Muscle of leg (tissue), 16 donors: ENCODE data around the gene SLC26A5. TPM values are rescaled to one million over a fixed set of nuclear protein-coding genes. Genes with fewer than 3 reads are reported as not detected.
A peak's percentile ranks its signal among the peaks of the same experiment; 100 is the strongest.
"Not testable (repeated sequence)": the region's sequence is repeated elsewhere in the genome, so short reads cannot be mapped to it uniquely, and the experiment has no call there.

Source experiments
- DNase-seq: peaks from one replicate; pipeline ENCODE4 v3.0.0; 2013
- H3K27ac ChIP-seq: one replicate; pipeline ENCODE4 v1.5.1; 2013; ENCODE audit warnings: mild to moderate bottlenecking, low read length, control low read depth
- H3K27me3 ChIP-seq: one replicate; pipeline ENCODE4 v1.6.1; 2013; ENCODE audit warnings: low read length; ENCODE audit not compliant: control insufficient read depth, insufficient read depth
- H3K36me3 ChIP-seq: one replicate; pipeline ENCODE4 v1.6.1; 2013; ENCODE audit warnings: low read length; ENCODE audit not compliant: control insufficient read depth, insufficient read depth
- H3K4me1 ChIP-seq: one replicate; pipeline ENCODE4 v1.6.1; 2013; ENCODE audit warnings: low read length; ENCODE audit not compliant: control insufficient read depth, insufficient read depth
- H3K4me3 ChIP-seq: one replicate; pipeline ENCODE4 v1.5.1; 2013; ENCODE audit warnings: low read length, control low read depth
- H3K9me3 ChIP-seq: replicated peaks from 2 replicates; pipeline ENCODE4 v1.6.1; 2013; ENCODE audit warnings: low read depth, low read length; ENCODE audit not compliant: control insufficient read depth
- WGBS: methylation state at CpG from one replicate; pipeline ENCODE4 v1.1.5; 2013; ENCODE audit warnings: missing lambda C conversion rate; ENCODE audit not compliant: insufficient coverage; 5-methylcytosine and 5-hydroxymethylcytosine counted together
- long read RNA-seq, 11 donors: transcript quantifications; one replicate each; lab custom pipeline, GENCODE V29; 2026
- polyA plus RNA-seq, 8 donors: library from polyadenylated mRNA; unstranded; fragments of 120-200 nt; gene quantifications; one replicate each; pipeline versions ENCODE4 v1.2.1 to v1.2.3, GENCODE V29; 2013; ENCODE audit warnings: inconsistent platforms in 1 of 8, low replicate concordance in 1 of 8; ENCODE audit not compliant: insufficient read length in 8 of 8, insufficient read depth in 1 of 8
- total RNA-seq: library from RNA; stranded (reverse); fragments of 120-200 nt; gene quantifications from one replicate; pipeline ENCODE4 v1.2.4, GENCODE V29; 2013

SLC26A5 gene, protein sequence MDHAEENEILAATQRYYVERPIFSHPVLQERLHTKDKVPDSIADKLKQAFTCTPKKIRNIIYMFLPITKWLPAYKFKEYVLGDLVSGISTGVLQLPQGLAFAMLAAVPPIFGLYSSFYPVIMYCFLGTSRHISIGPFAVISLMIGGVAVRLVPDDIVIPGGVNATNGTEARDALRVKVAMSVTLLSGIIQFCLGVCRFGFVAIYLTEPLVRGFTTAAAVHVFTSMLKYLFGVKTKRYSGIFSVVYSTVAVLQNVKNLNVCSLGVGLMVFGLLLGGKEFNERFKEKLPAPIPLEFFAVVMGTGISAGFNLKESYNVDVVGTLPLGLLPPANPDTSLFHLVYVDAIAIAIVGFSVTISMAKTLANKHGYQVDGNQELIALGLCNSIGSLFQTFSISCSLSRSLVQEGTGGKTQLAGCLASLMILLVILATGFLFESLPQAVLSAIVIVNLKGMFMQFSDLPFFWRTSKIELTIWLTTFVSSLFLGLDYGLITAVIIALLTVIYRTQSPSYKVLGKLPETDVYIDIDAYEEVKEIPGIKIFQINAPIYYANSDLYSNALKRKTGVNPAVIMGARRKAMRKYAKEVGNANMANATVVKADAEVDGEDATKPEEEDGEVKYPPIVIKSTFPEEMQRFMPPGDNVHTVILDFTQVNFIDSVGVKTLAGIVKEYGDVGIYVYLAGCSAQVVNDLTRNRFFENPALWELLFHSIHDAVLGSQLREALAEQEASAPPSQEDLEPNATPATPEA
- not detected for total RNA-seq
- polyA plus RNA-seq: under 1 TPM in 6 of 8 donors, not detected in 2; 0.12 to 0.31 (median 0.18) TPM
- long read RNA-seq, donor 1: 0 reads
- long read RNA-seq, donor 2: 0 reads
- long read RNA-seq, donor 3: 0 reads
- long read RNA-seq, donor 4: 0 reads
- long read RNA-seq, donor 5: 0 reads
- long read RNA-seq, donor 6: 0 reads
- long read RNA-seq, donor 7: 0 reads
- long read RNA-seq, donor 8: 0 reads
- long read RNA-seq, donor 9: 0 reads
- long read RNA-seq, donor 10, partial matches to known transcripts: 184 of 184 reads
- long read RNA-seq, donor 10, other reads (novel, unspliced or antisense): 0 of 184 reads
- long read RNA-seq, donor 11: 0 reads

DNA sequence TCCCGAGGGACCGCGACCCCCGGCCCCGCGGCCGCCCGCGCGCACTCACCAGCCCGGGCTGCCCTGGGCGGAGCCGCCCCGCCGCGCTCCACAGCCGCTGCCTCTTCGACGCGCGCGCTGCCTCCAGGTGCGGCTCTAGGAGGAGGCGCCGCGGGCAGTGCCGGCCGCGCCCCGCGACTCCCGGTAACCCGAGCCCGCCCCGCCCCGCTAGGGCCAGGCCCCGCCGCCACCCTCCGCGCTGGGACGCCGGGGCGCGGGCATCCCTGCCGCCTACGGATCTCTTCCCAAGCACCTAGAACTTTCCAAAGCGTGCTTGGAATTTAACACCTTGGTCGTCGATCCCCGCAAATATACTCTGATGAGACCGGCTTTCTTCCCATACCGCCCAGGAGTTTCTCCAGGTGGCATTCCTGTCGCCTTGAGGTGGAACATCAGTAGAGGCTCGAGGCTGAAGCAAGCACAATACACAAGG lies at the start of gene SLC26A5:
SLC26A5 (minus strand) TSS at position 159 of the 472 bp plus-strand sequence. CDS start 24,693 bp downstream, outside the sequence.
- Histone ChIP-seq H3K27me3 (peaks cover 32% of the 10 kb centered on the region), H3K9me3 (no peaks in the 10 kb centered on the region), H3K4me1 (peaks cover 9% of the 10 kb centered on the region), H3K36me3 (no peaks in the 10 kb centered on the region), H3K4me3 (peak within 1 kb of the TSS; percentile 10), H3K27ac (no peak within 1 kb of the TSS)
- under 1% methylated on average over 52 of the region's 54 CpGs for WGBS
- no peak for DNase-seq

DNA sequence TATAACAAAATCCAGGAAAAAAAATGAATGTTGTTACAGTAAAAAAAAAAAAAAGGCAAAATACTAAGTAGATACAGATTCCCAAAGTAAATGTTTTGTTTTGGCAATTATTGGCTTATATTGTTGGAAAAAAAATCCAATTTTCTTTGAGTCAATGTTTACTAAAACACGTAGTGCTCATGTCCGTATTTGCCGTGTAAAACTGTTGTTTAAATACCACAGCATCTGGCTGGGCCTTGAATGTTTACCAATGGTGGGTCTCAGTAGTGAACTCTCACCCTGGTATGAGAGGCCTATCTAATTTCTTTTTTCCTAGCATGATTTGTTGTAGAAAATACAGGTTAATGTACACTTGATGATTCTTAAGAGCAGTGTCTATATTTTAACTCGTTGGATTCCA lies 41.4 kb upstream of the SLC26A5 start:
- Histone ChIP-seq H3K4me3 (no peak overlapping the region), H3K36me3 (no peaks in the 10 kb centered on the region), H3K27me3 (no peaks in the 10 kb centered on the region), H3K9me3 (no peaks in the 10 kb centered on the region), H3K4me1 (no peaks in the 10 kb centered on the region), H3K27ac (no peak overlapping the region)
- no peak for DNase-seq
- 100% methylated on average over 3 of the region's 4 CpGs for WGBS

DNA sequence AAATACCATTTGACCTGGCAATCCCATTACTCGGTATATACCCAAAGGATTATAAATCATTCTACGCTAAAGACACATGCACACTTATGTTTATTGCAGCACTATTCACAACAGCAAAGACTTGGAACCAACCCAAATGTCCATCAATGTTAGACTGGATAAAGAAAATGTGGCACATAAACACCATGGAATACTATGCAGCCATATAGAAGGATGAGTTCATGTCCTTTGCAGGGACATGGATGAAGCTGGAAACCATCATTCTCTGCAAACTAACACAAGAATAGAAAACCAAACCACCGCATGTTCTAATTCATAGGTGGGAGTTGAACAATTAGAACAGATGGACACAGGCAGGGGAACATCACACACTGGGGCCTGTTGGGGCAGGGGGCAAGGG lies 40.9 kb upstream of the SLC26A5 start:
- not testable (repeated sequence) for H3K4me1 ChIP-seq, H3K36me3 ChIP-seq, H3K4me3 ChIP-seq, H3K27me3 ChIP-seq, DNase-seq, H3K27ac ChIP-seq, H3K9me3 ChIP-seq
- WGBS: no CpG with 5 or more reads among the region's 3 CpGs

DNA sequence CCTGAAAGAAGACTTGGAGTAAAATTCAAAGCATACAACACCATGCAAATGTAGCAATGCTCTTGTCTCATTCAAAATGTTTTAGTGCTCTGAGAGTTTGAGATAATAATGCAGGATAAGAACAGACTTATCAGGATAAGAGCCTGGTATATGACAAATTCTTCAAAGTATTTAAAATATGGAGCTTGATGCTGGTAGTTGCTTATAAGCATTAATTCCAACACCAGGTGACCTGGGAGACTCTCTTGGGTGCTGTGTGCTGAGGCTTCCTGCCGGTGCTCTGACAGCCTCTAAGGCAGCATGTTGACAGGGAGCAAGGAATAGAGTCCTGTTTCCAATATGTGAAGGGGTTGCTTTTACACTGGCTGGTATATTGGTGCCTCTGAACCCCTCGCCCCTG lies 34.8 kb upstream of the SLC26A5 start:
- Histone ChIP-seq H3K4me3 (no peak overlapping the region), H3K27ac (no peak overlapping the region), H3K4me1 (no peaks in the 10 kb centered on the region), H3K36me3 (no peaks in the 10 kb centered on the region), H3K27me3 (no peaks in the 10 kb centered on the region), H3K9me3 (no peaks in the 10 kb centered on the region)
- DNase-seq: no peak
- no CpG with 5 or more reads among the region's 2 CpGs for WGBS

DNA sequence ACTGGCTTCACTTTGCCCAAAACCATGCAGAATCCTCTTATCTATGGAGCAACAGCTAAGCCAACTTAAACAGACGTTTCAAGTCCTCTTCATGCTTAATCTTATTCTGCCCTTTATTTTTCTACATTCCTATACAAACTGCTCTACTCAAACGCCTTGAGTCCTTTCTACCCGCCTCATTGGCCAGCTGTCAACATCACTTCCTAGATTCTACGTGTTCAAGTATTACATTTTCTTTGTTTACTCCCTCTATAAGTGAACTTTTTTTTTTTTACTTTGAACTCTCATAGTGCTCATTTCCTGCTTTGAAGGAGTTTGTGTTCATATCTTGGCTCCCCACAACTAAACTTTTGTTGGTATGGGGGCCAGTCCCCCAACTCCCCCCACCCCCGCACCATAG lies 28.9 kb upstream of the SLC26A5 start:
- H3K4me3 ChIP-seq: no peak overlapping the region
- 46% methylated on average over 3 of the region's 5 CpGs for WGBS
- no peak for DNase-seq
- no peak overlapping the region for H3K27ac ChIP-seq
- no peaks in the 10 kb centered on the region for H3K36me3 ChIP-seq
- H3K4me1 ChIP-seq: no peaks in the 10 kb centered on the region
- no peaks in the 10 kb centered on the region for H3K27me3 ChIP-seq
- no peaks in the 10 kb centered on the region for H3K9me3 ChIP-seq

DNA sequence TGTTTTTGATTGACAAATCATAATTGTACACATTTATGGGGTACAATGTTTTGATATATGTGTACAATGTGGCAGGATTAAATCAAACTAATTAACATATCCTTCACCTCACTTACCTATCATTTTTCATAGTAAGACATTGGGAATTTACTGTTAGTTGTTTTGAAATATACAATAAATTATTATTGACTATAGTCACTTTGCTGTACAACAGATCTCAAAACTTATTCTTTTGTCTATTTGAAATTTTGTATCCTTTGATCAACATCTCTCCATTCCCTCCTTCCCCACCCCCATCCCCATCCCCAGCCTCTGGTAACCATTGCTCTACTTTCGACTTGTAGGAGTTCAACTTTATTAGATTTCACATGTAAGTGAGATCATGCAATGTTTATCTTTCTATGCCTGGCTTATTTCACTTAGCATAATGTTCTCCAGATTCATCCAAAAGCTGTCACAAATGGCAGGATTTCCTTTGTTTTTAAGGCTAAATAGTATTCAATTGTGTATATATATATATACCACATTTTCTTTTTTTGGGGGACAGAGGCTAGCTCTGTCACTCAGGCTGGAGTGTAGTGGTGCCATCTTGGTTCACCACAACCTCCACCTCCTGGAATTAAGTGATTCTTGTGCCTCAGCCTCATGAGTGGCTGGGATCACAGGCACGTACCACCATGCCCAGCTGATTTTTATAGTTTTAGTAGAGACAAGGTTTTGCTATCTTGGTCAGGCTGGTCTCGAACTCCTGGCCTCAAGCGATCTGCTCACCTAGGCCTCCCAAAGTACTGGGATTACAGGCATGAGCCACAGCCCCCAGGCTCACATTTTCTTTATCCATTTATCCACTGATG lies 23.3 kb upstream of the SLC26A5 start:
- Histone ChIP-seq H3K27ac (no peak overlapping the region), H3K9me3 (no peaks in the 10 kb centered on the region), H3K4me1 (no peaks in the 10 kb centered on the region), H3K27me3 (no peaks in the 10 kb centered on the region), H3K4me3 (no peak overlapping the region), H3K36me3 (no peaks in the 10 kb centered on the region)
- DNase-seq: no peak
- 83% methylated on average over 1 of the region's 4 CpGs for WGBS

DNA sequence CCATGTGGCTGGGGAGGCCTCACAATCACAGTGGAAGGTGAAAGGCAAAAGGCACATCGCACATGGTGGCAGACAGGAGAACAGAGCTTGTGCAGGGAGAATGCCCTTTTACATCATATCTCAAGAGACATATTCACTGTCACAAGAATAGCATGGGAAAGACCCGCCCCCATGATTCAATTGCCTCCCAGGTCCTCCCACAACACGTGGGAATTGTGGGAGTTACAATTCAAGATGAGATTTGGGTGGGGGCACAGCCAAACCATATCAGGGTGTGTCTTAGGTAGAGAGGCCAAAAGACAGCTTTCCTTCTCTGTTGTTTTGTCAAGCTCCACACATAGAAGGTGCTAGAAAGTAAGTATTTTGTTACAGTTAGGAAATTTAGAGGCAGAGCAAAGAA lies 20.8 kb upstream of the SLC26A5 start:
- no peak for DNase-seq
- no peaks in the 10 kb centered on the region for H3K4me1 ChIP-seq
- WGBS: no CpG with 5 or more reads among the region's 3 CpGs
- no peaks in the 10 kb centered on the region for H3K36me3 ChIP-seq
- no peak overlapping the region for H3K4me3 ChIP-seq
- no peaks in the 10 kb centered on the region for H3K9me3 ChIP-seq
- no peak overlapping the region for H3K27ac ChIP-seq
- H3K27me3 ChIP-seq: no peaks in the 10 kb centered on the region

DNA sequence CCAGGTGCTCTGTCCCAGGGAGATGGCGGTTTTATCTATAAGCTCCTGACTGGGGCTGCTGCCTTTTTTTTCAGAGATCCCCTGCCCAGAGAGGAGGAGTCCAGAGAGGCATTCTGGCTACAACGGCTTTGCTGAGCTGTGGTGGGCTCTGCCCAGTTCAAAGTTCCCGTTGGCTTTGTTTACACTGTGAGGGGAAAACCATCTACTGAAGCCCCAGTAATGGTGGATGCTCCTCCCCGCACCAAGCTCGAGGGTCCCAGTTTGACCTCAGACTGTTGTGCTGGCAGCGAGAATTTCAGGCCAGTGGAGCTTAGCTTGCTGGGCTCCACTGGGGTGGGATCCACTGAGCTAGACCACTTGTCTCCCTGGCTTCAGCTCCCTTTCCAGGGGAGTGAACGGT lies 16.4 kb upstream of the SLC26A5 start:
- H3K4me3 ChIP-seq: no peak overlapping the region
- no peaks in the 10 kb centered on the region for H3K36me3 ChIP-seq
- H3K9me3 ChIP-seq: no peaks in the 10 kb centered on the region
- 86% methylated on average over 7 of the region's 7 CpGs for WGBS
- no peaks in the 10 kb centered on the region for H3K4me1 ChIP-seq
- no peak for DNase-seq
- no peak overlapping the region for H3K27ac ChIP-seq
- no peaks in the 10 kb centered on the region for H3K27me3 ChIP-seq

DNA sequence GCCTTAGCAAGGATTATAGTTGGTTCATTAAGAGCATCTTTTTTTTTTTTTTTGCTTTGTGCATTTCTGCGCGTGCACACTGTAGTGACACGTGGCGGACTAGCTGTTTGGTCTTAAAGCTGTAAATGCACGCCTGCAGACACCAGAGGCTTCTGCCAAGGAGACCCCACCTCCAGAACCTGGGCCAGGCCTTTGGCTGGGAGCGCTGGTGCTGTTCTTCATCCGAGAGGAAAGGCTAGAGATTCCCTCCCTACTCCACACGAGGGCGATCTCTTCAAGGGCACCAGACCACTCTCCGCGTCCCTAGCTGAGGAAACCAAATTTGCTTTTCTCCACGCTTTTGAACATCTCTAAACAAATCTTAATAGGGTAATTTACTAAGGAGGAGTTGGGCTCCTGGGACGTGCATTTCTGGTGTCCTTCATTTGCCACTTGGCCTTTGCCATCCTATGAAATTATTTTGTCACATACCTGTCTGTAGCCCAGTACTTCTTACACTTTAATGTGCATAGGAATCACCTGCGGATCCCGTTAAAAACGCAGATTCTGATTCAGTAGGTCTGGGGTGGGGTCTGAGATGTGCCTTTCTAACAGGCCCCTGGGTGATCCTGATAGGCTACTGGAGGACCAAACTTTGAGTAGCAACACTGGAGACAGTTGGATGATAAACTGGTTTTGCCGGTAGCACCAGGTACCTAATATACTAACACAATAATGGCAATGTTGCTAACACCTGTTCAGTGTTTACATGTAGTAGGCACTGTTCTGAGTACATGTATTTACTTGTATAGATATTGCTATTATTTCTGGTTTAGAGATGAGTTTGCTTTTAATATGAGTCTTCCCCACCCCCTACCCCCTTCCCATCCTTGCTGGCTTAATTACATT lies 1.3 kb upstream of the SLC26A5 start:
- Histone ChIP-seq H3K27ac (no peak overlapping the region), H3K4me1 (peaks cover 9% of the 10 kb centered on the region), H3K9me3 (no peaks in the 10 kb centered on the region), H3K4me3 (no peak overlapping the region), H3K36me3 (no peaks in the 10 kb centered on the region), H3K27me3 (peaks cover 29% of the 10 kb centered on the region)
- 8% methylated on average over 5 of the region's 17 CpGs for WGBS
- DNase-seq: peak; percentile 14
